Omental fat pad (tissue), 4 donors: Measurements from ENCODE around the gene RBMS3. TPM values are rescaled to one million over a fixed set of nuclear protein-coding genes. Genes with fewer than 3 reads are reported as not detected.

ENCODE experiments used
- ATAC-seq: fragments of 150-250 bp; one replicate; pipeline ENCODE4 v1.9.1; 2016; ENCODE audit warnings: mild to moderate bottlenecking, moderate library complexity; ENCODE audit not compliant: low FRiP score
- DNase-seq: peaks from one replicate; pipeline ENCODE4 v3.0.0-alpha.2; 2019; ENCODE audit warnings: low spot score
- total RNA-seq, 4 donors: library from RNA; depleted of rRNA; stranded (reverse); fragments of >200 nt; gene quantifications; one replicate each; pipeline ENCODE4 v1.1.0, GENCODE V29; 2016
- TF ChIP-seq, protein P1 (sequence below), 3 donors: fragments of 450-650 bp; IDR thresholded peaks; one replicate each; pipeline ENCODE4 v1.5.1; 2016 to 2017; ENCODE audit warnings: antibody characterized with exemption in 3 of 3, mild to moderate bottlenecking in 3 of 3, moderate library complexity in 2 of 3

The RBMS3 gene
- total RNA-seq, 4 donors from 2014 or later = 61.5 to 185 (median 120) TPM

DNA sequence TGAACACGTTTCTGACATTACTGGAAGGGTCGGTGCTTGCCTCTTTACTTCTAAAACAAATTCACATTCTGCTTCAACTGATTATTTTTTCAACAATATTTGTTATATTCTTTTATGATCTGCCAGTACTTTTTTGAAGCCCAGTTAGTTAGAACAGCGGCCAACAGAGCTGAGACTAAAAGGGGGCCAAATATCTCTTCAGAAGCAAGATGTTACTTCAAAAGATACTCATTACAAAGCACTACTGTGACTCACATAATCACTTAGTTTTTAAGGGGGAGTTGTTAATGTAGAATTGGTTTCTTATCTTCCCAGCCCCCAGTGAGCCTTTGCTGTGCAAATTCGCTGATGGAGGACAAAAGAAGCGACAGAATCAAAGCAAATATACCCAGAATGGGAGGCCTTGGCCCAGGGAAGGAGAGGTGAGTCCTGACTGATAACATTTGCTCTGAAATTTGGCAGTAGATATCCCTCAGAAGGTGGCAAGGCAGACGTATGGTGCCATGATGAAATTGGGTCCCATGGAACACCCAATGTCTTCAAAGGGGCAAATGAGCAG, 587.8 kb downstream of the RBMS3 start:
- ATAC-seq (no peak), DNase-seq (no peak)
- TF ChIP-seq, protein P1, sequence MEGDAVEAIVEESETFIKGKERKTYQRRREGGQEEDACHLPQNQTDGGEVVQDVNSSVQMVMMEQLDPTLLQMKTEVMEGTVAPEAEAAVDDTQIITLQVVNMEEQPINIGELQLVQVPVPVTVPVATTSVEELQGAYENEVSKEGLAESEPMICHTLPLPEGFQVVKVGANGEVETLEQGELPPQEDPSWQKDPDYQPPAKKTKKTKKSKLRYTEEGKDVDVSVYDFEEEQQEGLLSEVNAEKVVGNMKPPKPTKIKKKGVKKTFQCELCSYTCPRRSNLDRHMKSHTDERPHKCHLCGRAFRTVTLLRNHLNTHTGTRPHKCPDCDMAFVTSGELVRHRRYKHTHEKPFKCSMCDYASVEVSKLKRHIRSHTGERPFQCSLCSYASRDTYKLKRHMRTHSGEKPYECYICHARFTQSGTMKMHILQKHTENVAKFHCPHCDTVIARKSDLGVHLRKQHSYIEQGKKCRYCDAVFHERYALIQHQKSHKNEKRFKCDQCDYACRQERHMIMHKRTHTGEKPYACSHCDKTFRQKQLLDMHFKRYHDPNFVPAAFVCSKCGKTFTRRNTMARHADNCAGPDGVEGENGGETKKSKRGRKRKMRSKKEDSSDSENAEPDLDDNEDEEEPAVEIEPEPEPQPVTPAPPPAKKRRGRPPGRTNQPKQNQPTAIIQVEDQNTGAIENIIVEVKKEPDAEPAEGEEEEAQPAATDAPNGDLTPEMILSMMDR (IDR thresholded peaks at IDR 0.05) = no peak

DNA sequence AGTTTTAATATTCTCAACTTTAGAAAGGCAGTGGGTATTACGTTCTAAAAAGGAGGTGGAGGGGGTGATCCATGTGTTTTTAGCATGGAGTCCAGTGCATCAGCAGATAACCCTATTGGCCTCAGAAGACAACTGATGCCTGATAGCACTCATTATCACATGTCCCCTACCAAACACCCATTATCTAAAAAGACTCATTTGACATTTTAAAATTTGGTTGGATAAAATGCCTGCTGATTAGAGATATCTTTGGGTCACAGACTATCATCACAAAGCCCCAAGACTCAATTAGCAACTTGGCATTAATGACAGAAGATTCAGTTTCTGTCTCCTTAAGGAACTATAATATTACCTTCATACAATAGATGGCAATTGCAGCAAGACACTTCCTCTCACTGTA, 589.3 kb downstream of the RBMS3 start:
- DNase-seq = no peak
- no peak for ATAC-seq
- TF ChIP-seq, protein P1 (IDR thresholded peaks at IDR 0.05) = no peak

DNA sequence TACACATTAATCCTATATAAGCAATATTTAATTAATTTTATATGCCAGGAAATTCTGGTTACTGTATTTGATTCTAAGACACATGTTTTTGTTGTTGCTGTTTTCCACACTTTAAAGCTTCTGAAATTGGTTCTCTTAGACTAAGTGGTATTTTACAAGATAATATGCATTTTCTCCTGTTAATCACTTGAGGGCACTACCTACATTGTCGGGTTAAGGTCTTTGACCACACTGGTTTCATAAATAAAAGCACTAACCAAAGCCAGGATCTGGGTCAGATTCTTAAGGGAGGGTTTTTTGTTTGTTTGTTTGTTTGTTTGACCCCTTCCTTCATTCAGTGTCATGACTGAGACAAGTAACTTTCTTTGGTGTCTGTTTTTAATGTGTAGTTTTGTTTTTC, 590.2 kb downstream of the RBMS3 start:
- TF ChIP-seq, protein P1 (IDR thresholded peaks at IDR 0.05) = no peak
- ATAC-seq = no peak

DNA sequence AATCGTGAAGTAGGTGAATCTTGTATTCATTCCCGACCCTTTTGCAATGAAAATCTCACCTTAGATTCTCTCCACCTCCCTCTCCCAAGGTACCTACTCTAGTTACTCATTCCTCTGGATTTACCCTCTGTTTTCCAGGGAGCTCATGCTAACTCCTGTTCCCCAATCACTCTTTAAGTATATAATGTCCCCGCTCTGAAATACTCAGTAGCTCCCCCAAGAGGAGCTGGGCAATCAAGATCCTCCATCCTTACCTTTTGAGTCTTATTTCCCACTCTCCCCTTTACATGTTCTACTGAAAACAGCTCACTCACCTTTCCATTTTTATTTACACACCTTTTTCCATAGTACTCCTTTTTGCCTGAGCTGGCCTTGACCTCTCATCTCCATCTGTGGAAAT, 599.9 kb downstream of the RBMS3 start:
- no peak for ATAC-seq
- TF ChIP-seq, protein P1 (IDR thresholded peaks at IDR 0.05) = no peak
- DNase-seq = no peak

More for the DNA sequence above, 590.2 kb downstream of the RBMS3 start:
- DNase-seq = no peak

DNA sequence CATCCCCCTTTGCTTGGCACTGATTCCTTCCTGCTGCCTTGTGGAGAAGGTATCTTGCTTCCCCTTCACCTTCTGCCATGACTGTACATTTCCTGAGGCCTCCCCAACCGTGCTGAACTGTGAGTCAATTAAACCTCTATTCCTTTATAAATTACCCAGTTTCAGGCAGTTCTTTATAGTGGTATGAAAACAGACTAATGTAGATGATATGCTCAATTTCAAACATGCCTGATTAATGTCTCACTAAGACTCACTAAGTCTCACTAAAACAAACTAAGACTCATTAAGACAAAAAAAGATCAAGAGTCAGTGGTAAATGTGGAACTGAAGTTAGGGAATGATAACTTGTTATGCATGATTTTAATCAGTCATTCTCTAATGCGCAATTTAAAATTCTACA, 606.6 kb downstream of the RBMS3 start:
- TF ChIP-seq, protein P1 (IDR thresholded peaks at IDR 0.05) = no peak
- ATAC-seq = no peak
- DNase-seq = no peak

DNA sequence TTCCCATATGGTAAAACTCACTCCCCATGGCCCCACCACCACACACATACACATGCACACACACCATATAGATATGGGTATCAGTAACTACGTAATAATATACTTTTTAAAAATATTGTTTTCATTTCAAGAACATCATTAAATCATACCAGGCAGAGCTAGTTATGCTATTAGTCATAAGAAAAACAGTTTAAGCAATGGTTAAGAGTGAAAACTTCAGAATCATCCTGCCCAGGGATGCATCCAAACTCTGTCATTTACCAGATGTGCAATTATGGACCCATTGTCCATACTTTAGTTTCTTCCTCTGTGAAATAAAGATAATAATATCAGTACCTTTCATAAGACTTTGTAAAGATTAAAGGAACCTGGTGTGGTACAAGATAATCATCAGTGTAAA, 608.3 kb downstream of the RBMS3 start:
- TF ChIP-seq, protein P1 (IDR thresholded peaks at IDR 0.05) = no peak

DNA sequence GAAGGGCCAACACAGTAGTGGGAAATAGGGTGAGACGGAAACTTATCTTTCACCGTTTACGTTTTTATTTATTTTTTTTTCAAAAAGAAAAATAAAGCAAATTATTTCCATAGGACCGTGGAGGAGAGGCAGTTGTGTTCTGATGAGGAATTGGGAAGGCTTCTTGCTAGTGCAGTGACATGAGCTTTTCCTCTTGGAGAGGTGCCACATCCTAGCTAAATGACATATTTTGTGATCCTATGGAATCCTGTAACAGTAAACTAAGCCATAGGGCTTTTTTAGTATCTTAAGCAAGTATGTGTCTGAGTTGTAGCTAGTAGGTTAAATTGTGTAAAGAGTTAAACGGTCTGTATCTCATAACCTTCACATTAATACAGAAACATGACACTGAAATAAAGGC, 609.9 kb downstream of the RBMS3 start:
- no peak for DNase-seq
- ATAC-seq = no peak
- TF ChIP-seq, protein P1 (IDR thresholded peaks at IDR 0.05) = no peak

More for the DNA sequence above, 608.3 kb downstream of the RBMS3 start:
- DNase-seq (no peak), ATAC-seq (no peak)
